ENCODE measurements around the gene SMIM44.
"Not testable (repeated sequence)": the region's sequence is repeated elsewhere in the genome, so short reads cannot be mapped to it uniquely, and the experiment has no call there.

SMIM44 gene

GRCh38 chr19:3483226-3483628 is at the start of gene SMIM44:
TSS of gene SMIM44 (minus strand) at chr19:3483441. CDS start at chr19:3483403, 38 bp downstream.
- TF ChIP-seq, protein P1, sequence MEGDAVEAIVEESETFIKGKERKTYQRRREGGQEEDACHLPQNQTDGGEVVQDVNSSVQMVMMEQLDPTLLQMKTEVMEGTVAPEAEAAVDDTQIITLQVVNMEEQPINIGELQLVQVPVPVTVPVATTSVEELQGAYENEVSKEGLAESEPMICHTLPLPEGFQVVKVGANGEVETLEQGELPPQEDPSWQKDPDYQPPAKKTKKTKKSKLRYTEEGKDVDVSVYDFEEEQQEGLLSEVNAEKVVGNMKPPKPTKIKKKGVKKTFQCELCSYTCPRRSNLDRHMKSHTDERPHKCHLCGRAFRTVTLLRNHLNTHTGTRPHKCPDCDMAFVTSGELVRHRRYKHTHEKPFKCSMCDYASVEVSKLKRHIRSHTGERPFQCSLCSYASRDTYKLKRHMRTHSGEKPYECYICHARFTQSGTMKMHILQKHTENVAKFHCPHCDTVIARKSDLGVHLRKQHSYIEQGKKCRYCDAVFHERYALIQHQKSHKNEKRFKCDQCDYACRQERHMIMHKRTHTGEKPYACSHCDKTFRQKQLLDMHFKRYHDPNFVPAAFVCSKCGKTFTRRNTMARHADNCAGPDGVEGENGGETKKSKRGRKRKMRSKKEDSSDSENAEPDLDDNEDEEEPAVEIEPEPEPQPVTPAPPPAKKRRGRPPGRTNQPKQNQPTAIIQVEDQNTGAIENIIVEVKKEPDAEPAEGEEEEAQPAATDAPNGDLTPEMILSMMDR (IDR thresholded peaks at IDR 0.05; ENCODE audit: low read depth, low read length, missing control alignments): no peak
- DNase-seq (ENCODE audit: low read depth): no peak
- no peak within 1 kb of the TSS for H3K4me3 ChIP-seq (ENCODE audit: low read depth, low read length)

DNA sequence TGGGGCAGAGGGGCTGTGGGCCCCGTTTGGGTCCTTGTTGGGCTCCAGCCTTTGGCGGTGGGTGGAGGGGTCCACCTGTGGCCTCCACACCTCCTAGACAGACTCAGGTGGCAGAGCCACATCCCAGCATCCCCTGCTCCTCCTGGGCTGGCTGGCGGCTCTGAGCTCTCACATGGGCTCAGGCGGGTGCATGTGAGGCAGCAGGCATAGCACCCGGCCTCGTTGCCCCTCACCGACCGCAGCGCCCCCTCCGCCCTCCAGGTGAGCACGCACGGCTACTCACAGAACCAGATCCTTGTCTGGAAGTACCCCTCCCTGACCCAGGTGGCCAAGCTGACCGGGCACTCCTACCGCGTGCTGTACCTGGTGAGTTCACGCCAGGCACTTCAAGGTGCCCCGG is 49.8 kb upstream of the SMIM44 start:
- DNase-seq (ENCODE audit: low read depth): no peak
- H3K4me3 ChIP-seq (ENCODE audit: low read depth, low read length): no peak overlapping the region
- TF ChIP-seq, protein P1 (IDR thresholded peaks at IDR 0.05; ENCODE audit: low read depth, low read length, missing control alignments): no peak

GRCh38 chr19:3532154-3532786 is 49.0 kb upstream of the SMIM44 start:
- TF ChIP-seq, protein P1 (IDR thresholded peaks at IDR 0.05; ENCODE audit: low read depth, low read length, missing control alignments): no peak

GRCh38 chr19:3531716-3532115 is 48.5 kb upstream of the SMIM44 start:
- TF ChIP-seq, protein P1 (IDR thresholded peaks at IDR 0.05; ENCODE audit: low read depth, low read length, missing control alignments): no peak
- no peak for DNase-seq (ENCODE audit: low read depth)

More at GRCh38 chr19:3532154-3532786, 49.0 kb upstream of the SMIM44 start:
- DNase-seq (ENCODE audit: low read depth): no peak
- no peak overlapping the region for H3K4me3 ChIP-seq (ENCODE audit: low read depth, low read length)

GRCh38 chr19:3530389-3530788 is 47.1 kb upstream of the SMIM44 start:
- no peak for DNase-seq (ENCODE audit: low read depth)
- TF ChIP-seq, protein P1 (IDR thresholded peaks at IDR 0.05; ENCODE audit: low read depth, low read length, missing control alignments): no peak
- H3K4me3 ChIP-seq (ENCODE audit: low read depth, low read length): no peak overlapping the region

More at GRCh38 chr19:3531716-3532115, 48.5 kb upstream of the SMIM44 start:
- H3K4me3 ChIP-seq (ENCODE audit: low read depth, low read length): no peak overlapping the region

- DNase-seq (ENCODE audit: low read depth); H3K4me3 ChIP-seq (ENCODE audit: low read depth, low read length): not testable (repeated sequence)
Measured at GRCh38 chr19:3529299-3529698, 46.1 kb upstream of the SMIM44 start.

DNA sequence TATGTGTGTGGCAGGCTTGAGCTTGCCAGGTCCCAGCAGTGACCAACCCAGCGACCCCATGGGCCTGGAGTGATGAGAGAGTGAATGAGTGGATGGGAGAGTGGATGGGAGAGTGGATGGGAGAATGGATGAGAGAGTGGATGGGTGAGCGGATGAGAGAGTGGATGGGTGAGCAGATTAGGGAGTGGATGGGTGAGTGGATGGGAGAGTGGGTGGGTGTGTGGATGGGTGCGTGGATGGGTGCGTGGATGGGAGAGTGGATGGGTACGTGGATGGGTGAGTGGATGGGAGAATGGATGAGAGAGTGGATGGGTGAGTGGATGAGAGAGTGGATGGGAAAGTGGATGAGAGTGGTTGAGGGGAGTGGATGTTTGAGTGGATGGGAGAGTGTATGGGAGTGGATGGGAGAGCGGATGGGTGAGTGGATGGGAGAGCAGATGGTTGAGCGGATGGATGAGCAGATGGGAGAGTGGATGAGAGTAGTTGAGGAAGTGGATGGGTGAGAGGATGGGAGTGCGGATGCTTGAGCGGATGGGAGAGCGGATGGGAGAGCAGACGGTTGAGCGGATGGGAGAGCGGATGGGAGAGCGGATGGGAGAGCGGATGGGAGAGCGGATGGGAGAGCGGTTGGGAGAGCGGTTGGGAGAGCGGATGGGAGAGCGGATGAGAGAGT is 45.4 kb upstream of the SMIM44 start:
- H3K4me3 ChIP-seq (ENCODE audit: low read depth, low read length): no peak overlapping the region
- TF ChIP-seq, protein P1 (IDR thresholded peaks at IDR 0.05; ENCODE audit: low read depth, low read length, missing control alignments): no peak
- no peak for DNase-seq (ENCODE audit: low read depth)

Measured in GM12864 (cell line).